Kidney capillary endothelial cell (primary cell): ENCODE data around the gene FOXC1.
A peak's percentile ranks its signal among the peaks of the same experiment; 100 is the strongest.

Source experiments
- DNase-seq: peaks from one replicate; pipeline ENCODE4 v3.0.0-alpha.2; 2018; ENCODE audit warnings: low spot score

Gene FOXC1

GRCh38 chr6:1600063-1600763 is 9.5 kb upstream of the FOXC1 start:
- no peak for DNase-seq

- DNase-seq: no peak
Measured at GRCh38 chr6:1600764-1601157, 9.0 kb upstream of the FOXC1 start.

GRCh38 chr6:1601158-1602048 is 8.3 kb upstream of the FOXC1 start:
- no peak for DNase-seq

- DNase-seq: no peak
Measured at GRCh38 chr6:1602049-1602713, 7.5 kb upstream of the FOXC1 start.

GRCh38 chr6:1603708-1604107 is 6.0 kb upstream of the FOXC1 start:
- DNase-seq: no peak

- peak; percentile 55 for DNase-seq
Measured at GRCh38 chr6:1604158-1605003, 5.3 kb upstream of the FOXC1 start.

- no peak for DNase-seq
Measured at GRCh38 chr6:1605004-1605892, 4.5 kb upstream of the FOXC1 start.

- no peak for DNase-seq
Measured at GRCh38 chr6:1605893-1606779, 3.6 kb upstream of the FOXC1 start.

GRCh38 chr6:1606780-1607515 is 2.8 kb upstream of the FOXC1 start:
- no peak for DNase-seq

GRCh38 chr6:1607516-1608221 is 2.0 kb upstream of the FOXC1 start:
- no peak for DNase-seq

GRCh38 chr6:1608222-1609040 is 1.3 kb upstream of the FOXC1 start:
- DNase-seq: no peak

GRCh38 chr6:1609041-1609647 is 571 bp upstream of the FOXC1 start:
- DNase-seq: no peak

GRCh38 chr6:1610497-1611321 is 994 bp downstream of the FOXC1 start:
- no peak for DNase-seq

GRCh38 chr6:1611322-1611571 is 1.5 kb downstream of the FOXC1 start:
- DNase-seq: no peak

GRCh38 chr6:1611572-1612298 is 2.0 kb downstream of the FOXC1 start:
- no peak for DNase-seq
